PC-3 (cell line): Measurements from ENCODE around the gene ADAMTS17. TPM values are rescaled to one million over a fixed set of nuclear protein-coding genes. Genes with fewer than 3 reads are reported as not detected.

Experiments
- ATAC-seq: fragments of 200-7000 bp; cut with Tn5 transposase; 2 replicates; pipeline ENCODE4 v1.9.1; 2020; ENCODE audit warnings: mild to moderate bottlenecking, moderate library complexity
- BruUV-seq: library from RNA; stranded (reverse); fragments of 400-500 nt; replicated peaks from 2 replicates; lab custom pipeline; 2021; lab: Mats Ljungman, UMichigan
- CTCF ChIA-PET: fragments of 300-600 bp; sonication (Branson Sonifier 250); formaldehyde crosslinking; loops from one replicate; lab custom pipeline; 2022; ENCODE audit warnings: antibody characterized with exemption; lab: Charles Lee
- POLR2A ChIA-PET: fragments of 300-600 bp; sonication (Branson Sonifier 250); formaldehyde crosslinking; loops from one replicate; lab custom pipeline; 2022; ENCODE audit warnings: antibody characterized with exemption; ENCODE audit not compliant: unreplicated experiment; lab: Charles Lee
- DNase-seq: peaks from one replicate; pipeline ENCODE4 v3.0.0-alpha.2; 2015
- H2AFZ ChIP-seq: fragments of 300-600 bp; sonication (generic); 2 replicates; pipeline ENCODE4 v1.6.0; 2016; ENCODE audit warnings: antibody characterized with exemption, low read length
- H3F3A ChIP-seq: fragments of 300-600 bp; sonication (generic); one replicate; pipeline ENCODE4 v1.6.0; 2017; ENCODE audit warnings: antibody characterized with exemption, low read length, control low read depth, mild to moderate bottlenecking; ENCODE audit not compliant: unreplicated experiment
- H3K27ac ChIP-seq: fragments of 300-600 bp; sonication (generic); 2 replicates; pipeline ENCODE4 v1.5.1; 2016; ENCODE audit warnings: mild to moderate bottlenecking, low read length
- H3K27me3 ChIP-seq: fragments of 300-600 bp; sonication (generic); 2 replicates; pipeline ENCODE4 v1.6.1; 2016; ENCODE audit warnings: low read length, mixed read lengths
- H3K36me3 ChIP-seq: fragments of 300-600 bp; sonication (generic); 2 replicates; pipeline ENCODE4 v1.6.1; 2016; ENCODE audit warnings: low read depth, mixed run types, low read length, mixed read lengths
- H3K4me1 ChIP-seq: fragments of 300-600 bp; sonication (generic); 2 replicates; pipeline ENCODE4 v1.5.1; 2016; ENCODE audit warnings: low read length; ENCODE audit not compliant: insufficient read depth
- H3K4me2 ChIP-seq: fragments of 300-600 bp; sonication (generic); 2 replicates; pipeline ENCODE4 v1.6.0; 2016; ENCODE audit warnings: low read length
- H3K4me3 ChIP-seq: fragments of 300-600 bp; sonication (generic); 2 replicates; pipeline ENCODE4 v1.5.1; 2016; ENCODE audit warnings: mild to moderate bottlenecking, low read length, mixed read lengths
- H3K79me2 ChIP-seq: fragments of 300-600 bp; sonication (generic); 2 replicates; pipeline ENCODE4 v1.6.1; 2017; ENCODE audit warnings: low read length, mixed read lengths
- H3K9ac ChIP-seq: fragments of 300-600 bp; sonication (generic); 2 replicates; pipeline ENCODE4 v1.6.0; 2016; ENCODE audit warnings: mild to moderate bottlenecking, low read length
- H3K9me2 ChIP-seq: fragments of 300-600 bp; sonication (generic); replicated peaks from 2 replicates; pipeline ENCODE4 v1.6.1; 2016; ENCODE audit warnings: mixed run types, low read length, mixed read lengths
- H3K9me3 ChIP-seq: fragments of 300-600 bp; sonication (generic); 2 replicates; pipeline ENCODE4 v1.6.1; 2016; ENCODE audit warnings: low read length, mixed read lengths
- H4K20me1 ChIP-seq: fragments of 300-600 bp; sonication (generic); 2 replicates; pipeline ENCODE4 v1.6.1; 2016; ENCODE audit warnings: low read length, mixed read lengths
- EZH2 ChIP-seq: fragments of 300-600 bp; sonication (generic); IDR thresholded peaks from one replicate; pipeline ENCODE4 v1.6.1; 2017; ENCODE audit warnings: antibody characterized with exemption, mild to moderate bottlenecking, low read length; ENCODE audit not compliant: unreplicated experiment
- EZH2phosphoT487 ChIP-seq: fragments of 300-600 bp; sonication (generic); IDR thresholded peaks from 2 replicates; pipeline ENCODE4 v1.6.1; 2018; ENCODE audit warnings: mild to moderate bottlenecking, antibody characterized with exemption, low read length, borderline replicate concordance
- intact Hi-C: fragments of 100-400 bp; cut with micrococcal nuclease; formaldehyde crosslinking; loops from 2 replicates; pipeline ENCODE4 v1.9.0; 2023
- total RNA-seq: library from RNA; depleted of rRNA; stranded (reverse); fragments of >200 nt; gene quantifications from 2 replicates; pipeline ENCODE4 v1.2.3, GENCODE V29; 2014
- TF ChIP-seq, protein P1 (sequence below): fragments of 300-600 bp; sonication (generic); conservative IDR thresholded peaks from 2 replicates; pipeline ENCODE4 v1.5.1; 2017; ENCODE audit warnings: antibody characterized with exemption, low read depth, mild to moderate bottlenecking, low read length

ADAMTS17 gene
- total RNA-seq, 1 experiment from 2014 or later: 6.9 TPM

DNA sequence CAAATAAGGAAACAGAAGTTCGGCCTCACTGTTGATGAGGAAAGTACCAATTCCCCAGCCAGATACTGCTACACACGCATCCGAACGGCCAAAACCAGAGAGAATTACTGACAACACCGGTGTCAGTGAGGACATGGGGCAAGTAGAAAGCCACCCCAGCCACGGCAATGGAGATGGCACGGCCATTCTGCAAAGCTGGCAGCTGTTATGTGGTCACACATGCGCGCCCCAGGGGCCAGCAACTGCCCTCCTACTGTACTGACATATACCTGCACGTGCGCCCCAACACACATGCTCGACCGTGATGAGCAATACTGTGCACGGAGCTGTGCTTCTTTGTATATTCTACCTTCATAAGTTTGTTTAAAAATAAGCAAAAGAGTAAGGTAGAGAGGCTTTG, 217.4 kb downstream of the ADAMTS17 start:
- Histone ChIP-seq H3K4me1 (peaks cover 17% of the 10 kb centered on the region), H3K9ac (peak overlapping the region; percentile 38; the same call in 1 of the 2 replicates), H3F3A (no peaks in the 10 kb centered on the region), H2AFZ (no peak overlapping the region), H3K9me3 (peaks cover 8% of the 10 kb centered on the region; the same call in 1 of the 2 replicates), H3K4me3 (no peak overlapping the region), H3K27me3 (no peaks in the 10 kb centered on the region), H3K27ac (peak overlapping the region; percentile 78), H3K9me2 (no peaks in the 10 kb centered on the region), H3K79me2 (no peaks in the 10 kb centered on the region), H4K20me1 (no peaks in the 10 kb centered on the region), H3K4me2 (no peak overlapping the region), H3K36me3 (peaks cover 5% of the 10 kb centered on the region)
- TF ChIP-seq EZH2phosphoT487 (no peak), EZH2 (no peak)
- TF ChIP-seq, protein P1, sequence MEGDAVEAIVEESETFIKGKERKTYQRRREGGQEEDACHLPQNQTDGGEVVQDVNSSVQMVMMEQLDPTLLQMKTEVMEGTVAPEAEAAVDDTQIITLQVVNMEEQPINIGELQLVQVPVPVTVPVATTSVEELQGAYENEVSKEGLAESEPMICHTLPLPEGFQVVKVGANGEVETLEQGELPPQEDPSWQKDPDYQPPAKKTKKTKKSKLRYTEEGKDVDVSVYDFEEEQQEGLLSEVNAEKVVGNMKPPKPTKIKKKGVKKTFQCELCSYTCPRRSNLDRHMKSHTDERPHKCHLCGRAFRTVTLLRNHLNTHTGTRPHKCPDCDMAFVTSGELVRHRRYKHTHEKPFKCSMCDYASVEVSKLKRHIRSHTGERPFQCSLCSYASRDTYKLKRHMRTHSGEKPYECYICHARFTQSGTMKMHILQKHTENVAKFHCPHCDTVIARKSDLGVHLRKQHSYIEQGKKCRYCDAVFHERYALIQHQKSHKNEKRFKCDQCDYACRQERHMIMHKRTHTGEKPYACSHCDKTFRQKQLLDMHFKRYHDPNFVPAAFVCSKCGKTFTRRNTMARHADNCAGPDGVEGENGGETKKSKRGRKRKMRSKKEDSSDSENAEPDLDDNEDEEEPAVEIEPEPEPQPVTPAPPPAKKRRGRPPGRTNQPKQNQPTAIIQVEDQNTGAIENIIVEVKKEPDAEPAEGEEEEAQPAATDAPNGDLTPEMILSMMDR: no peak
- DNase-seq (no peak), ATAC-seq (no peak)
- CTCF ChIA-PET: no interaction called here
- no TSS peak for BruUV-seq
- intact Hi-C loops: no loop called here
- POLR2A ChIA-PET: no interaction called here

GRCh38 chr15:100123611-100124010, 218.2 kb downstream of the ADAMTS17 start:
- Histone ChIP-seq H3K79me2 (no peaks in the 10 kb centered on the region), H3K4me3 (no peak overlapping the region), H3K4me1 (peaks cover 17% of the 10 kb centered on the region), H4K20me1 (no peaks in the 10 kb centered on the region), H2AFZ (peak overlapping the region; percentile 35), H3K9me3 (peaks cover 8% of the 10 kb centered on the region; the same call in 1 of the 2 replicates), H3F3A (no peaks in the 10 kb centered on the region), H3K9me2 (no peaks in the 10 kb centered on the region), H3K36me3 (peaks cover 5% of the 10 kb centered on the region), H3K4me2 (peak overlapping the region; percentile 15), H3K27me3 (no peaks in the 10 kb centered on the region), H3K9ac (peak overlapping the region; percentile 47), H3K27ac (peak overlapping the region; percentile 78)
- ChIA-PET POLR2A (no interaction called here), CTCF (interaction anchor here (0.6 kb wide), 1 partner anchor 184 kb away, joined by 3 read pairs; no protein-coding TSS in a partner anchor)
- ATAC-seq: peak; percentile 98
- TF ChIP-seq, protein P1: no peak
- TF ChIP-seq EZH2: no peak
- TF ChIP-seq EZH2phosphoT487: no peak
- no TSS peak for BruUV-seq
- intact Hi-C loops: loop anchor here (1.0 kb wide), 1 partner anchor 80 kb away; no protein-coding TSS in a partner anchor
- DNase-seq: peak; percentile 84

DNA sequence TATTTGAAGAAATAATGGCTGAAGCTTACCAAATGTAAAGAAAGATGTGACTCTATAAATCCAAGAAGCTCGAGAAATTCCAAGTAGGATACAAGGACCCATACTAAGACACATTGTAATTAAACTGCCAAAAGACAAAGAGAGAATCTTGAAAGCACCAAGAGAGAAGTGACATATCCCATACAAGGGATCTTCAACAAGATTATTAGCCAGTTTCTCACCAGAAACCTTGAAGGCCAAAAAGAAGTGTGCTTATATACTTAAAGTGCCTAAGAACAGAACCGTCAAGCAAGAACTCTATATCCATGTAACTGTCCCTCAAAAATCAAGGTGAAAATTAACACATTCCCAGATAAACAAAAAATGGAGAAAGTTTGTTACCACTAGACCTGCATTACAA, 220.5 kb downstream of the ADAMTS17 start:
- intact Hi-C loops: no loop called here
- no peak overlapping the region for H3K4me3 ChIP-seq
- H3K9me2 ChIP-seq: no peaks in the 10 kb centered on the region
- H3K79me2 ChIP-seq: no peaks in the 10 kb centered on the region
- no peak for ATAC-seq
- H3K36me3 ChIP-seq: peaks cover 5% of the 10 kb centered on the region
- peaks cover 17% of the 10 kb centered on the region for H3K4me1 ChIP-seq
- ChIA-PET CTCF (no interaction called here), POLR2A (no interaction called here)
- no peak for TF ChIP-seq EZH2
- no peak for TF ChIP-seq EZH2phosphoT487
- TF ChIP-seq, protein P1: no peak
- no peak overlapping the region for H3K9ac ChIP-seq
- BruUV-seq: no TSS peak
- DNase-seq: no peak
- H3F3A ChIP-seq: no peaks in the 10 kb centered on the region
- no peaks in the 10 kb centered on the region for H4K20me1 ChIP-seq
- peaks cover 8% of the 10 kb centered on the region; the same call in 1 of the 2 replicates for H3K9me3 ChIP-seq
- no peaks in the 10 kb centered on the region for H3K27me3 ChIP-seq
- no peak overlapping the region for H3K4me2 ChIP-seq
- H3K27ac ChIP-seq: no peak overlapping the region
- H2AFZ ChIP-seq: no peak overlapping the region
